Fibroblast of mammary gland (primary cell): ENCODE results near the gene CASP1.

ENCODE experiments used
- DNase-seq: peaks from one replicate; pipeline ENCODE4 v3.0.0-alpha.2; 2010; ENCODE audit warnings: low read depth
- H3K4me3 ChIP-seq: 2 replicates; pipeline ENCODE4 v1.5.1; 2011; ENCODE audit warnings: low read depth, mild to moderate bottlenecking, low read length, moderate library complexity; ENCODE audit not compliant: control insufficient read depth
- CTCF ChIP-seq: conservative IDR thresholded peaks from 2 replicates; pipeline ENCODE4 v1.5.1; 2011; ENCODE audit warnings: low read depth, low read length, inconsistent platforms; ENCODE audit not compliant: control insufficient read depth, insufficient read depth

The CASP1 gene

DNA sequence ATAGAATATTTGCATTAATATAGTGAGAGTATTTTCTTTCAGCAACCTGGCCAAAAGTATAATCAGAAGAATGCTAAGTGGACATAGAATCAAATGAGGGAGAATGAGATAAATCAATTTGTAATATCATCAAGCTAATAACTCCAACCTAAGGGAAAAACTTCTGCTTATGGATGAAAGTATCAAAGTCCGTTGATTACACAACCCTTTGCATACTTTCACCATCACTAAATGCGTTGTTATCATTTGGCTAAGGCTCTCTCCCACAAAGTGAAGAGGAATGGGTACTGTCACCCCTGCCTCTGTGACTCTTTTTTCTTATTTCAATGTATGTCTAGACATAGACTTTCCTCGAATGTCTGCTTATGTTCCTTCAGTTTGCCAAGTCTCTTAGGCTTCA, 50.1 kb downstream of the CASP1 start:
- no peak for DNase-seq
- no peak overlapping the region for H3K4me3 ChIP-seq
- no peak for TF ChIP-seq CTCF

DNA sequence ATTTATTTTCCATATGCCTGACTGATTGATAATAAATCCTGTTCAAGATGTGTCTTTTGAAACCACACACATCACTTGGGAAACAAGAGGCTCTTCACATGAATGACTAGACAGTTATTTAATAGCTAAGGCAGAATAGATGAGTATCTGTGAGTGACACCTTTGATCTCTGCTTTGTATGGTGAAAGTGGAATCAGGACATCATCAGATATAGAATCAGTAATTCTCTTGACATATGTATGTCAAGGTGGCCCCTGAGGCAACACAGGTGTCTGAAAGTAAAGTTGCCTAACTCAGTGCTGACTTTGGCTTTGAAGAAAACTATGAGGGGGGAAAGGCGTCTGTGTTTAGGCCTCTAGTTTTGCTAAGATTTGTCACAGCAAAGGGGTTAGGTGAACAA, 55.1 kb downstream of the CASP1 start:
- H3K4me3 ChIP-seq = no peak overlapping the region
- no peak for TF ChIP-seq CTCF
- no peak for DNase-seq
